H1 (cell line): ENCODE results near the gene OR2T27. TPM values are rescaled to one million over a fixed set of nuclear protein-coding genes. Genes with fewer than 3 reads are reported as not detected.

Source experiments
- CTCF ChIA-PET: fragments of 300-600 bp; sonication (Branson Sonifier 250); formaldehyde crosslinking; loops from one replicate; lab custom pipeline; 2021; ENCODE audit not compliant: partially characterized antibody; lab: Charles Lee
- POLR2A ChIA-PET: fragments of 300-600 bp; sonication (Branson Sonifier 250); formaldehyde crosslinking; loops from one replicate; lab custom pipeline; 2021; ENCODE audit warnings: inconsistent platforms; ENCODE audit not compliant: partially characterized antibody; lab: Charles Lee
- DNase-seq, 2 experiments: peaks; one replicate each; pipeline versions ENCODE4 v3.0.0 to v3.0.0-alpha.2; 2010 to 2022; ENCODE audit warnings: low spot score in 2 of 2, low read depth in 1 of 2, mixed read lengths in 1 of 2
- FAIRE-seq: peaks from 2 replicates; lab custom pipeline; 2011; peaks lifted over from hg19 to GRCh38; lab: Jason Lieb, UNC
- H2AFZ ChIP-seq: 2 replicates; pipeline ENCODE4 v1.8.1; 2012; ENCODE audit warnings: low read length, inconsistent platforms
- H2AK5ac ChIP-seq: 2 replicates; pipeline ENCODE4 v1.6.1; 2013; ENCODE audit warnings: low read depth, low read length
- H2BK120ac ChIP-seq: replicated peaks from 2 replicates; pipeline ENCODE3; 2013; ENCODE audit warnings: low read depth, low read length, inconsistent platforms
- H2BK12ac ChIP-seq: 2 replicates; pipeline ENCODE4 v1.6.1; 2013; ENCODE audit warnings: low read depth, low read length
- H2BK15ac ChIP-seq: 2 replicates; pipeline ENCODE4 v1.6.1; 2013; ENCODE audit warnings: low read length
- H2BK20ac ChIP-seq: 2 replicates; pipeline ENCODE4 v1.6.1; 2013; ENCODE audit warnings: low read length
- H2BK5ac ChIP-seq: 2 replicates; pipeline ENCODE4 v1.6.1; 2013; ENCODE audit warnings: low read depth, low read length
- H3K14ac ChIP-seq: 2 replicates; pipeline ENCODE4 v1.6.1; 2013; ENCODE audit warnings: inconsistent platforms; ENCODE audit not compliant: insufficient read length
- H3K18ac ChIP-seq: 2 replicates; pipeline ENCODE4 v1.6.1; 2013; ENCODE audit warnings: low read length; ENCODE audit errors: extremely low read depth
- H3K23ac ChIP-seq: 2 replicates; pipeline ENCODE4 v1.6.1; 2013; ENCODE audit warnings: inconsistent platforms; ENCODE audit not compliant: insufficient read length
- H3K23me2 ChIP-seq: 2 replicates; pipeline ENCODE4 v1.6.1; 2013; ENCODE audit warnings: low read depth, low read length
- H3K27ac ChIP-seq: 2 replicates; pipeline ENCODE4 v1.6.1; 2011; ENCODE audit warnings: low read depth, low read length, inconsistent platforms
- H3K27me3 ChIP-seq, 4 experiments: replicated peaks in 1 of 4; 1 replicate in 1 of 4; 2 replicates in 3 of 4; pipeline versions ENCODE4 v1.6.1 to v1.8.1; 2011 to 2013; ENCODE audit warnings: low read length in 3 of 4, mild to moderate bottlenecking in 3 of 4, inconsistent platforms in 2 of 4, mixed read lengths in 2 of 4, moderate library complexity in 1 of 4; ENCODE audit not compliant: control insufficient read depth in 3 of 4, insufficient read depth in 3 of 4; ENCODE audit errors: extremely low read depth in 1 of 4
- H3K36me3 ChIP-seq, 4 experiments: 2 replicates each; pipeline versions ENCODE4 v1.6.1 to v1.8.1; 2011 to 2013; ENCODE audit warnings: mild to moderate bottlenecking in 4 of 4, low read length in 3 of 4, moderate library complexity in 2 of 4, control low read depth in 1 of 4, inconsistent platforms in 1 of 4; ENCODE audit not compliant: insufficient read depth in 4 of 4, control insufficient read depth in 2 of 4
- H3K4ac ChIP-seq: replicated peaks from 2 replicates; pipeline ENCODE3; 2013; ENCODE audit warnings: low read length, low read depth, mixed read lengths, inconsistent platforms; ENCODE audit not compliant: insufficient read length
- H3K4me1 ChIP-seq, 4 experiments: replicated peaks in 1 of 4; 1 replicate in 1 of 4; 2 replicates in 3 of 4; pipeline versions ENCODE4 v1.6.1 to v1.8.1; 2011 to 2013; ENCODE audit warnings: low read length in 3 of 4, inconsistent platforms in 2 of 4, mixed read lengths in 1 of 4; ENCODE audit not compliant: insufficient read depth in 4 of 4, control insufficient read depth in 3 of 4
- H3K4me2 ChIP-seq, 2 experiments: 2 replicates each; pipeline versions ENCODE4 v1.6.1 to v1.8.1; 2011 to 2013; ENCODE audit warnings: low read depth in 2 of 2, low read length in 2 of 2, control low read depth in 1 of 2, inconsistent platforms in 1 of 2, mild to moderate bottlenecking in 1 of 2; ENCODE audit not compliant: insufficient read depth in 1 of 2
- H3K4me3 ChIP-seq, 4 experiments: fragments of 200-600, 300-600 bp in 1 of 4; sonication (generic), shearing (Covaris generic), sonication (Bioruptor Twin) in 1 of 4; 2 replicates each; pipeline versions ENCODE4 v1.5.1 to v1.8.1; 2011 to 2016; ENCODE audit warnings: low read length in 4 of 4, low read depth in 3 of 4, control low read depth in 2 of 4, inconsistent platforms in 2 of 4, mild to moderate bottlenecking in 2 of 4, mixed read lengths in 1 of 4, moderate library complexity in 1 of 4; ENCODE audit not compliant: insufficient read depth in 2 of 4; ENCODE audit errors: extremely low read depth in 1 of 4
- H3K56ac ChIP-seq: replicated peaks from 2 replicates; pipeline ENCODE3; 2013; ENCODE audit warnings: low read depth, mild to moderate bottlenecking, mixed read lengths, low read length, inconsistent platforms; ENCODE audit not compliant: insufficient read length
- H3K79me1 ChIP-seq: 2 replicates; pipeline ENCODE4 v1.6.1; 2013; ENCODE audit warnings: low read depth, low read length, control low read depth
- H3K79me2 ChIP-seq, 2 experiments: 2 replicates each; pipeline versions ENCODE4 v1.6.1 to v1.8.1; 2012 to 2013; ENCODE audit warnings: low read length in 2 of 2, mild to moderate bottlenecking in 2 of 2, inconsistent platforms in 1 of 2; ENCODE audit not compliant: insufficient read depth in 2 of 2, control insufficient read depth in 1 of 2
- H3K9ac ChIP-seq, 4 experiments: replicated peaks in 1 of 4; 1 replicate in 1 of 4; 2 replicates in 3 of 4; pipeline versions ENCODE4 v1.6.1 to v1.8.1; 2011 to 2013; ENCODE audit warnings: low read depth in 3 of 4, low read length in 3 of 4, control low read depth in 2 of 4, mild to moderate bottlenecking in 2 of 4, moderate library complexity in 2 of 4, inconsistent platforms in 1 of 4; ENCODE audit errors: extremely low read depth in 1 of 4
- H3K9me3 ChIP-seq, 2 experiments: 2 replicates each; pipeline versions ENCODE4 v1.6.1 to v1.8.1; 2012 to 2013; ENCODE audit warnings: mild to moderate bottlenecking in 2 of 2, moderate library complexity in 2 of 2, control low read depth in 1 of 2, inconsistent platforms in 1 of 2, low read depth in 1 of 2, low read length in 1 of 2, mixed read lengths in 1 of 2; ENCODE audit not compliant: insufficient read depth in 2 of 2
- H4K20me1 ChIP-seq, 2 experiments: replicated peaks in 1 of 2; 2 replicates each; pipeline versions ENCODE3 to v1.8.1; 2011 to 2013; ENCODE audit warnings: inconsistent platforms in 2 of 2, low read length in 2 of 2, mild to moderate bottlenecking in 1 of 2; ENCODE audit not compliant: insufficient read depth in 2 of 2, control insufficient read depth in 1 of 2
- H4K5ac ChIP-seq: 2 replicates; pipeline ENCODE4 v1.6.1; 2013; ENCODE audit warnings: low read length, low read depth, mixed read lengths, inconsistent platforms; ENCODE audit not compliant: insufficient read length
- H4K8ac ChIP-seq: 2 replicates; pipeline ENCODE4 v1.8.0; 2013; ENCODE audit warnings: mild to moderate bottlenecking, moderate library complexity, low read length, inconsistent platforms; ENCODE audit not compliant: insufficient read depth; ENCODE audit errors: extremely low read depth
- H4K91ac ChIP-seq: replicated peaks from 2 replicates; pipeline ENCODE3; 2013; ENCODE audit warnings: low read length, mixed read lengths, inconsistent platforms; ENCODE audit not compliant: insufficient read length
- ASH2L ChIP-seq: fragments of 200-600, 300-600 bp; sonication (generic); IDR thresholded peaks from one replicate; pipeline ENCODE4 v1.7.1; 2017; ENCODE audit warnings: low read length
- CEBPB ChIP-seq: IDR thresholded peaks from 2 replicates; pipeline ENCODE4 v1.6.1; 2012; ENCODE audit warnings: low read depth, low read length
- CHD1 ChIP-seq: IDR thresholded peaks from 2 replicates; pipeline ENCODE4 v1.6.1; 2012; ENCODE audit warnings: low read depth, low read length, improper control_type of control experiment
- CHD2 ChIP-seq: IDR thresholded peaks from 2 replicates; pipeline ENCODE4 v1.6.1; 2012; ENCODE audit warnings: low read length, improper control_type of control experiment
- EZH2 ChIP-seq: fragments of 200-600 bp; sonication (generic); IDR thresholded peaks from 2 replicates; pipeline ENCODE4 v1.7.1; 2012; ENCODE audit warnings: low read depth, mild to moderate bottlenecking, moderate library complexity, low read length, inconsistent platforms; ENCODE audit not compliant: severe bottlenecking
- FOSL1 ChIP-seq: IDR thresholded peaks from 2 replicates; pipeline ENCODE4 v1.6.1; 2011; ENCODE audit warnings: mild to moderate bottlenecking, low read depth, low read length, moderate library complexity; ENCODE audit not compliant: insufficient read depth
- KDM4A ChIP-seq: IDR thresholded peaks from one replicate; pipeline ENCODE4 v1.7.1; 2012; ENCODE audit warnings: low read depth, mild to moderate bottlenecking, moderate library complexity, low read length, inconsistent platforms; ENCODE audit not compliant: severe bottlenecking
- MAFK ChIP-seq: IDR thresholded peaks from 2 replicates; pipeline ENCODE4 v1.6.1; 2012; ENCODE audit warnings: low read depth, mild to moderate bottlenecking, improper control_type of control experiment, low read length
- SIN3A ChIP-seq, 2 experiments: IDR thresholded peaks in 1 of 2; conservative IDR thresholded peaks in 1 of 2; 2 replicates each; pipeline ENCODE4 v1.6.1; 2011 to 2012; ENCODE audit warnings: low read length in 2 of 2, improper control_type of control experiment in 1 of 2, low read depth in 1 of 2, mild to moderate bottlenecking in 1 of 2
- SUZ12 ChIP-seq: fragments of 200-600 bp; sonication (generic); IDR thresholded peaks from 2 replicates; pipeline ENCODE4 v1.6.1; 2012; ENCODE audit warnings: mild to moderate bottlenecking, inconsistent platforms, low read length, moderate library complexity, mixed read lengths
- WGBS, 2 experiments: shearing (Covaris generic) in 1 of 2; methylation state at CpG; one replicate each; pipeline versions ENCODE4 v1.1.6 to v1.1.7; 2013 to 2015; ENCODE audit warnings: low lambda C conversion rate in 2 of 2, mixed read lengths in 2 of 2, inconsistent platforms in 1 of 2, low coverage in 1 of 2, missing lambda C conversion rate in 1 of 2; ENCODE audit not compliant: insufficient replicate concordance in 2 of 2, insufficient coverage in 1 of 2, insufficient read length in 1 of 2; ENCODE audit errors: extremely low coverage in 1 of 2, missing lambda C conversion rate in 1 of 2; 5-methylcytosine and 5-hydroxymethylcytosine counted together
- polyA plus RNA-seq, 7 experiments: library from polyadenylated mRNA; depleted of rRNA in 3 of 7; stranded (reverse) in 5 of 7; unstranded in 2 of 7; fragments of >200 nt in 5 of 7; fragments of 200-250 nt in 2 of 7; gene quantifications; 1 replicate in 5 of 7; 2 replicates in 1 of 7; 4 replicates in 1 of 7; pipeline versions ENCODE4 v1.2.1 to v1.2.3, GENCODE V29; 2011 to 2013; ENCODE audit warnings: missing spikeins in 2 of 7, mixed read lengths in 2 of 7
- total RNA-seq: library from RNA; stranded (reverse); fragmentation: NEBNext Ultra II Directional; extraction: Animal tissue kit (Norgen Biotek cat#: 25700); gene quantifications from 2 replicates; pipeline ENCODE4 v1.2.1, GENCODE V29; 2021
- TF ChIP-seq, protein P1 (sequence below): IDR thresholded peaks from 2 replicates; pipeline ENCODE4 v1.6.1; 2012; ENCODE audit warnings: inconsistent platforms
- TF ChIP-seq, protein P2 (sequence below): IDR thresholded peaks from 2 replicates; pipeline ENCODE4 v1.6.1; 2011; ENCODE audit warnings: low read length, improper control_type of control experiment

Gene OR2T27
- total and polyA plus RNA-seq, 2 of the 8 experiments (the other 6 are each of a cell fraction or from before 2014, with no cell fraction given), result not detected

DNA sequence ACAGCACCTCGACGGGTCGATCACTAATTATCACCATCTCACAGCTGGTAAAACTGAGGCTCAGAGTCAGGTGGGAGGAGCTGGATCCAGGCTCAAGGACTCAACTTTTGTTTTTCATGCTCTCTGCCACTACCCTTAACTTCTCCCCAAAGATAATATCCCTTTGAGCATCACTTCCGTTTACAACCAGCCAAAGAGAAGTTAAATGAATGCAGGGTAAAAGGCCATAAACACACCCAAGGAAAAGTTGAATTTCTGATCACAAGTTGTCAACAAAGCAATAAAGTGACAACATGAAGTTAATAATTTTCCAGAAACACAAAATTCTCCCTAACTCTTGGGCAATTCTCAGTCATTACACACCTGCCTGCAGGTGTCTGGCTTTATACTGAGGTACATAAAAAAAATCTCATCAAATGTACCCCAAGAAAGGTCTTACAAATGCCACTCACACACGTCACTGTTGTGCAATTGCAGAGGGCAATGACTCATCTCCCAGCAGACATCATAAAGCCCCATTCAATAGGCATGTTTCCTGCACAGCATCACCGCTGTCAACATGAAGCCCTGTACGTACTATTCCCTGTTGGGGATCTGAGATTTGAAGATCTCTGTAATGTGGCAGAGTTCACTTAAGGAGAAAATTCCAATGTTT is 23.8 kb downstream of the OR2T27 start:
- Histone ChIP-seq H3K36me3 (no peaks in the 10 kb centered on the region), H2BK20ac (no peak overlapping the region), H3K4me3 (no peak overlapping the region), H3K9ac (no peak overlapping the region), H3K4ac (no peak overlapping the region), H3K23ac (no peak overlapping the region), H3K79me2 (no peaks in the 10 kb centered on the region), H3K4me1 (no peaks in the 10 kb centered on the region), H2BK5ac (no peak overlapping the region), H4K91ac (no peak overlapping the region), H4K8ac (no peak overlapping the region), H3K9me3 (peaks cover 44 to 46% of the 10 kb centered on the region in 2 experiments), H2BK15ac (no peak overlapping the region), H4K5ac (no peak overlapping the region), H3K4me2 (no peak overlapping the region), H3K27me3 (no peaks in the 10 kb centered on the region), H3K79me1 (no peaks in the 10 kb centered on the region), H2BK12ac (no peak overlapping the region), H2AK5ac (no peak overlapping the region), H3K14ac (no peak overlapping the region), H3K23me2 (no peaks in the 10 kb centered on the region), H4K20me1 (no peaks in the 10 kb centered on the region), H3K18ac (no peak overlapping the region), H2AFZ (no peak overlapping the region), H2BK120ac (no peak overlapping the region), H3K27ac (no peak overlapping the region), H3K56ac (no peak overlapping the region)
- 71% methylated on average over 7 of the region's 7 CpGs; no CpG with 5 or more reads in 1 of the 2 experiments for WGBS, 2 experiments
- ChIA-PET CTCF (no interaction called here), POLR2A (no interaction called here)
- FAIRE-seq (no peak), DNase-seq (no peak)
- no peak for TF ChIP-seq CHD1
- no peak for TF ChIP-seq EZH2
- TF ChIP-seq KDM4A, result no peak
- no peak for TF ChIP-seq MAFK
- no peak for TF ChIP-seq FOSL1
- TF ChIP-seq CEBPB, result no peak
- no peak for TF ChIP-seq CHD2
- no peak for TF ChIP-seq SIN3A (conservative IDR thresholded peaks at IDR 0.05 in 1 of 2, IDR thresholded peaks at IDR 0.05 in 1 of 2; ENCODE audit: low read depth in 1 of 2, low read length in 2 of 2)
- TF ChIP-seq, protein P1, sequence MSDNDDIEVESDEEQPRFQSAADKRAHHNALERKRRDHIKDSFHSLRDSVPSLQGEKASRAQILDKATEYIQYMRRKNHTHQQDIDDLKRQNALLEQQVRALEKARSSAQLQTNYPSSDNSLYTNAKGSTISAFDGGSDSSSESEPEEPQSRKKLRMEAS, result no peak
- TF ChIP-seq ASH2L, result no peak
- no peak for TF ChIP-seq SUZ12
- TF ChIP-seq, protein P2, sequence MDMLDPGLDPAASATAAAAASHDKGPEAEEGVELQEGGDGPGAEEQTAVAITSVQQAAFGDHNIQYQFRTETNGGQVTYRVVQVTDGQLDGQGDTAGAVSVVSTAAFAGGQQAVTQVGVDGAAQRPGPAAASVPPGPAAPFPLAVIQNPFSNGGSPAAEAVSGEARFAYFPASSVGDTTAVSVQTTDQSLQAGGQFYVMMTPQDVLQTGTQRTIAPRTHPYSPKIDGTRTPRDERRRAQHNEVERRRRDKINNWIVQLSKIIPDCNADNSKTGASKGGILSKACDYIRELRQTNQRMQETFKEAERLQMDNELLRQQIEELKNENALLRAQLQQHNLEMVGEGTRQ, result no peak
